NCI-H146 treated with DMSO at 0.1 percent for 48 hours (cell line): ENCODE data around the gene ANTXRL.
"Not testable (repeated sequence)": the region's sequence is repeated elsewhere in the genome, so short reads cannot be mapped to it uniquely, and the experiment has no call there.

Experiments used
- DNase-seq: peaks from one replicate; lab custom pipeline; 2025; ENCODE audit not compliant: unreplicated experiment; lab: John Stamatoyannopoulos, UW

Gene ANTXRL

DNA sequence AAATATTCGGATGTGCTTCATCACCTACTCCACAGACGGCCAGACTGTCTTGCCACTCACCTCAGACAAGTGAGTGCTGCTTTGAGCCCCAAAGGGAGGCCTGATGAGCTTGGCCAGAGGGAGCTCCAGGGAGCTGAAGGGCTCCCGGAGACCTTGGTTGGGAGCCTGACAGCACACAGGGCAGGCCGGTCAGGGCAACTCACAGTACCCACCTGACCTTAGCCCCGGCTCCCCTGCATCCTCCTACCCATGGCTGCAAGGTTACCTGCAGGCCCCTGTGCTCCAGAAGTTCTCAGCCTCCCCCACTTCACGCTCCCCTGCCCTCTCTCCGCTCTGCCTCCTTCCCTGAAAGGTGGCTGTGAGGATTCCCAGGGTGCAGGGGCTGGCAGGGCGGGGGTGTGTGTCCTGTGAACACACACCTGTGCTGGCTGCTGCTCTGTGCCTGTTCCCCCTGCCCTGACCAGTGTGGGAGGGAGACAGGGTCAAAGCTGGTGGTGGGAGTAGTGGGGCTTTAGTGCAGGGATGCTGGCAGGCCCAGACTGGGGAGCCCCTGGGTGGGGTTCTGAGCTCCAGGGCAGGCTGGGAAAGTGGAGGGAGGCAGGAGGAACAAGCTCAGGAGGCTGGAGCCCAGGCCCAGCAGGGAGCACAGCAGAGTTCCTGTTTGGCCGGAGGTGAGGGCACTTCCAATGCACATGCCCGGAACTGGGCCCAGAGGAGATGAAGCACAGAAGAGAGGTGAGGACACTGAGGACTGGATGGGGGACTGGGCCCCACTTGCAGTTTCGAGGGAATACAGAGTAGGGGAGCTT is 7.2 kb downstream of the ANTXRL start:
- DNase-seq, result no peak

DNA sequence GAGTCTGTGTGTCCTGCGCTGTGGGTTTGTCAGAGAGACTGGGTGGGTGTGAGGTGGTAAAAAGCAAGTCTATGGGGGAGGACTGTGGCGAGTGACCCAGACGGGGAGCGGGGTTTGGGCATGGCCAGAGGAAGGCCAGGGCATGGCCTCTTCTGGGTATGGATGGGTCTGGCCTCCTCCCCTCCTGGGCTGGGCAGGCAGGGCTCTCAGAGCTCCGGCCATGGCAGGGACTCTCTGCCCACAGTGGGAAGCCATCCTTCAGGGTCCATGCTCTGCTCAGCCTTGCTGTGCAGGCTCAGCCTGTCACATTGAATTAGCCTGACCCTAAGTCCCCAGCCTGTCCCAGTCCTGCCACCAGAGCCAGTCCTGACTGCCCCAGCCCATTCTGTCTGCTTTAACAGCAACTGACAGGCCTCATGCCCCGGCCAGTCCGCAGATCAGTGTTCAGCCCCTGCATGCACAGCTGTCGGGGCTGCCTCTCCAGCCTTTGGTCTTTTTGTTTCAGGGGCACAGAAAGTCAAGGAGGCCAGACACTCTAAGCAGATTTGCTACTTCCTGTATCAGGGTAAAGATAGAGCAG is 7.9 kb downstream of the ANTXRL start:
- DNase-seq, result no peak

- DNase-seq, result not testable (repeated sequence)
Measured at GRCh38 chr10:46295350-46296010, 8.7 kb downstream of the ANTXRL start.

DNA sequence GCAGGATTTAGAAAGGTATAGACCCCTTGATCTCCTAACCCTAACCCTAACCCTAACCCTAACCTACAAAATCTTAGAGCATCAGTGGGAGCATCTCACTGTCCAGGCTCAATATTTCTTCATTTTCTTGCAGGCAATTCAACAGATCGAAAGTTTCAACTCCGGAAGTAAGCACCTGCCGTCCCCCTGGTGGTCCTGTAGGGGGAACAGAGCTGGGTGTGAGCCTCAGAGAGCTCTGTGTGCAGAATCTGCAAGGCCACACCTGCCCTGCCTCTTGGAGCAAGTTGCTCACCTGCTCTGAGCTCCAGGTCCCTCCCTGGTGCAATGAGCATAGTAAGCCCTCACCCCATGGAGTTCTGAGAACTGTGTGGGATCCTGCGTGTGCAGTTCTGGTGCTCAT is 9.3 kb downstream of the ANTXRL start:
- not testable (repeated sequence) for DNase-seq

GRCh38 chr10:46296641-46297141 is 9.9 kb downstream of the ANTXRL start:
- DNase-seq, result no peak

- no peak for DNase-seq
Measured at GRCh38 chr10:46297406-46298204, 10.8 kb downstream of the ANTXRL start.

DNA sequence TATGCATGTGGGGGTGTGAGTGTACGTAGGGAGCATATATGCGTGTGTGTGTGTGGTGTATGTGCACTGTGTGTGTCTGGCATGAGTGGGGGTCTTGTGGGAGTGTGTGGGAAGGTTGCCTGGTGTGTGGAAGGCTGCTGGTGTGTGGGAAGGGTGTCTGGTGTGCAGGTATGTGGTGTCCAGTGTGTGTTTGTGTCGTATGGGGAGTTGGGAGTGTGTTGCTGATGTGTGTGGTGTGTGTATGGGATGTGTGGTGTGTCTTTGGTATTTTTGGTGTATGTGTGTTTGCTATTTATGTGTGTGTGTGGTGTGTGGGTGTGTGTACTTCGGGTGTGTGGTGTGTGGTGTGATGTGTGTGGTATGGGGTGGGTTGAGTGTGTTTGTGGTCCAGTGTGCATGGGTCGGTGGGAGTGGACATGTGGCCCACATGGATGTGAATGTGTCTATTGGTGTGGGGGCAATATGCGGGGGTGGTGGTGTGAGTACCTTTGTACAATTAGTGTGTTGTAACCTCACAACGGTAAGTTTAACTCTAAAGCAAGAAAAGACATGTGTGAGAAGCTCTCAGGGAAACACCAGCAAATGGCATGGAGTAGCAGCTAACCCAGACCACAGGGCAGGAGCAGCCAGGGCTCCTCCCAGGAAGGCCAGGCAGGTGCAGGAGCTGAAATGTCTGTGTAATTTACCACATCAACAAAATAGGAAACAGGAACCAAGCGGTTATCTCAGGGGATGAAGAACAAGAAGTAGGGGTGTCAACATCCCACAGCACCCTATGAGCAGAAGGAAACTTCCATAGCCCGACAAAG is 11.9 kb downstream of the ANTXRL start:
- no peak for DNase-seq

- DNase-seq, result no peak
Measured at GRCh38 chr10:46299286-46299535, 12.4 kb downstream of the ANTXRL start.

DNA sequence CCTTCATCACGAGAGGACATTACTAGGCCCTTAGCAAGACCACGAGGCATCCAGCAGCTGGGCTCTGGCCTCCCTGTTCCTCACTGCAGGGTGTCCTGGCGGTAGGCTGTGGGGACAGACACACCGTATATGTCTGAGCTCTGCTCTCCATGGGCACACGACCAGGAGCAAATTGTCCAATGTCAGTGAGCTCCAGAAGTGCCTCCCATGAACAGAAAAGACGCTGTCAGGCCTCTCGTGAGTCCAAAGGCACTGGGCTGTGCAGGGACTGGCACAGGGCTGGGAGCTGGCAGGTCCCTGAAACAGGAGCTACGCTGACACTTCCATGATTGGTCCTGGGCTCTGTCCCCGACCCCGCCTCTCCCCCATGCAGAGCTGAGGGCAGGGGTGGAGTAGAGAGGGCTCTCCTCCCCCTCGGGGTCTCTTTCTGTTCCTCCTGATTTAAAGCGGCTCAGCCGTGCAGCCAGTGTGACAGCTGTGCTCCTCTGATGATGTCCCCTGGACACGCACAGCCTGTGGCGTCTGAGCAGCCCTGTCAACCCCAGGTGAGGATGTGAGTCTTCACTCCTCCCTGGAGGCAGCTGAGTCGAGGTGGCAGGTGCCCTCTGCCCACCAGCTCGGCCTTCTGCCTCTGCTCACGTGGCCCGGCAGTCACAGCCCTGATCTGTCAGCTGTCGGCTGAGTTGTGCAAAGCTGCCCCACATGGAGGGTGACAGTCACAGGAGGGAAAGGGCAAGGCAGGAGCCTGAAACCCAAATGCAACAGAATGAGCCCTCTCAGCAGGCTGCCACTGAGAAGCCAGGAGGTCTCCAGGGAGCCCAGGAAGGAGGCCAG is 13.0 kb downstream of the ANTXRL start:
- DNase-seq, result no peak

GRCh38 chr10:46300370-46300711 is 13.5 kb downstream of the ANTXRL start:
- not testable (repeated sequence) for DNase-seq

DNA sequence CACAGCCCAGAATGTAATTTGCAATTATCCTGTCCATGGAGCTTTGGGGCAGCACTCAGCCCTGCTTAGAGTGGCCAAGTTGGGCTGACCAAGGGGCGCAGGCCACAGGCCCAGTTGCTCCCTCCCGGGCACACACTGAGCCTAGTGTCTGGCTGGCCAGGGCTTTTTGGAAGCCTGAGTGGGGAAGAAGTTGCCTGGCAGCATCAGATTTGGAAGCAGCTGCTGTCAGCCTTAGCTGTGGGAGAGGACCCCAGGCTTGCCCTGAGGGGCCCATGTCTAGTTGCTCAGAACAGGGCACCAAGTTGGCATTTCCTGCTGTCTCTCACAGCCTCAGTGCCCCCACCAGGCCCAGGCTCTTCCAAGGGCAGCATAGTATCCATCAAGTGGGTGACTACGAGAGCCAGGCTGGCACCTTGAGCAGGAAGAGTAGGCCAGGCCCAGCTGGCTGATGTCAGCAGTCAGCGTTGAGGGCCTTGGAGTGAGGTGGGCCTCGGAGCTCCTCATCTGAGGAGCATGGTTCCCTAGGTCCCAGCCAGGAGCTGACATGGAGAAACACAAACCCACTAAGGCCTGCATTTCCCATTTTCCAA is 14.4 kb downstream of the ANTXRL start:
- no peak for DNase-seq

DNA sequence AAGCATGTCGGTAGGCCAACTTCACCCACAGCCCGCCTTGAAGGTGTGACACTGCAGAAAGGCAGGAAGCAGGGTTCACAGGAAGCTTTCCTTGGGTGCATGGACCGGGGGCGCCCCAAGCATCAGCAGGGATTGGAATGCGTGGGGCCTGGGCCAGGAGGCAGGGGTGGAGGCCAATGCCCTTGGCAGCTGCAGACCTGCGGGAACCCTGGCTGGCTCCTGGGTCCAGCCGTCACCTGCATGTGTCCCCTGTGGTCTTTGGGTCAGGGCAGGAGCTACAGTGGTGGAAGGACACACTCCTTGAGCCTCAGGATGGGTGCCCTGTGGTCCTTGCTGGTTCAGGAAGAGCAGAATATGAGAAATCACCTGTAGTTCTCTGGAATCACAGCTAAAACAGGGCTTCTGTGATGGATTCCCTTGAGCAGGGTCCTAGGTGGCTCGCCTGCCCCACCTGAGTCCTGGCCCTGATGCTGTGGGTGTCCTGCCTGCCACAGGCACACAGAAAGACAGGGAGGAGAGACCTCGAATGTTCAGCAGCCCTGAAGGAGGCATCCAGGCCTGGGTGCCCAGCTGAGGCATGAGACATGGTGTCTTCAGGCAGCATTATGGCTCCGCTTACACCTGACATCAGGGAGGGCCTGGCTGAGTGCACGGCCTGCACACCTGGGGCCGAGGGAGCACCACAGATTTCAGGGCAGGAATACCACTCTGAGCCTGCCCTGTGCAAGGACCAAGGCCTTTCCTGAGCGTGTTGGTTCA is 15.1 kb downstream of the ANTXRL start:
- DNase-seq, result no peak

DNA sequence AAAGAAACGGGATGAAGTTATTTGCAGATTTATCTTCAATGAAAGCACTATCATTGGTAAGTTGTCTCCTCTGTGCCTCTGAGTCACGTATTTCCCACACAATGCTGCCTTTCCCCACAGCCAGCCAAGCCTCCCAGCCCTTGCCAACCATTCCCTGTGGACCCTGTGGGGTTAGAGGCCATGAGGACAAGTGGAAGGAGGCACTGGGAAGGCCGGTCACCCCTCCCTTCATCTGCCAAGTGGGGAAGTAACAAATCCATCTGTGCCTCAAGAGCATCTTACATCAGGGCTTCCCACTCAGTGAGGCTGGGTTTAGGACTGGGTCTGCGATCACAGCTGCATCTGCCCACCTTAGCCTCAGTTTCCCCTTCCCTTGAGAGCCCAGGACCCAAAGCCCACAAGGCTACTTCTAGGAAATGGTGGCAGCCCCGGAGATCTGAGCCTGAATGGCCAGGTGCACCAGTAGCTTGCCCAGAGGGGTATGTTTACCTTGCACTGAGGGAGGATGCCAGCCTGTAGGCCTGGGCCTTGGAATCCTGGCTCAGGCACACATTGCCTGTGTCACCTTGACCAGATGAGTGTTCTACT is 16.1 kb downstream of the ANTXRL start:
- not testable (repeated sequence) for DNase-seq

GRCh38 chr10:46304062-46304461 is 17.3 kb downstream of the ANTXRL start:
- DNase-seq, result no peak

DNA sequence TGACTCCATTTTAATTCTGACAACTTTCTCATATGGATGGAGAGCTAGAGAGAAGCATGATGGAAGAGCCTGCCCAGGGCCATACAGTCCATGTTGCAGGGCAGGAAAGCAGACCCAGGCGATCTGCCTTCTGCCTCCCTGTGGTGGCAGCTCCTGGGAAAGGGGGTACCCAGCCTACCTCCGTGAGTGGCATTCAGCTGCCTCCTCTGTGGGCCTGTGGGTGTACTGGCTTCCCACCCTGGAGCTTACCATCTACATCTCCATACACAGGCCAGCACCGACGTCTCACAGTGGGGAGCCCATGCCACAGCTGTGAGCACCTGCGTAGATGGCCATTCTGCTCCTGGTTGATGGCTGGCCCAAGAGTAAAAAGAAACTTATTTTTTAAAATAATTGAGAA is 17.9 kb downstream of the ANTXRL start:
- not testable (repeated sequence) for DNase-seq

- DNase-seq, result no peak
Measured at GRCh38 chr10:46305079-46305818, 18.5 kb downstream of the ANTXRL start.

GRCh38 chr10:46305986-46306385 is 19.2 kb downstream of the ANTXRL start:
- DNase-seq, result no peak
